ENCODE measurements around the gene NME3.

The NME3 gene

DNA sequence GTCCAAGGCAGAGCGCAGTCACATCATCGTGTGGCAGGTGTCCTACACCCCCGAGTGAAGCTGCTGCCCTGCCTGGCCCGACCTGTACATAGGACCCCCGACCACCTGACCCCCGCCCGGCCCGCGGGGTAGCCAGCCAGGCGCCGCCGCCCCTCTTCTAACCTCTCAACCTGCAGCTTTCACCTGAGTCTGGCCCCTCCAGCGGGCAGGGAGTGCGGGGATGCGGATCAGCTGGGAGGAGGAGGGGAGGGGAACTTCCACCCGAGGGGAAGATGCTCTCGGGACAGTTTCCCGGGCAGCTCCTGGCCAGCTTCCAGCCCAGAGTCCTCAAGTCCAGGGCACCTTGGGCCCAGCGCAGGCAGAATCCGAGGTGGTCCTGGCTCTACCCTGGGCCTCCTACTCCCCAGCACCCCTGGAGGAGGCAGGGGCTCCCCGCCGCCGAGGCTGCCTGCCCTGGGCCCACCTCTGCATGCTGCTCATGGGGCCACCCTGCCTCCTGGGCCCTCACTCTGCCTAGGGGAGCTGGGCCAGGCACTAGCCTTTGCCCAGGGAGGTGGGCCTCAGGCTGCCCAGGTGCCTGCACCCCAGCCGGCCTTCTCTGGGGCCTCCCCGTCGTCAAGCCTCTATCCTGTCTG, 2.5 kb downstream of the NME3 start:
- no peak for DNase-seq (ENCODE audit: low spot score)

DNA sequence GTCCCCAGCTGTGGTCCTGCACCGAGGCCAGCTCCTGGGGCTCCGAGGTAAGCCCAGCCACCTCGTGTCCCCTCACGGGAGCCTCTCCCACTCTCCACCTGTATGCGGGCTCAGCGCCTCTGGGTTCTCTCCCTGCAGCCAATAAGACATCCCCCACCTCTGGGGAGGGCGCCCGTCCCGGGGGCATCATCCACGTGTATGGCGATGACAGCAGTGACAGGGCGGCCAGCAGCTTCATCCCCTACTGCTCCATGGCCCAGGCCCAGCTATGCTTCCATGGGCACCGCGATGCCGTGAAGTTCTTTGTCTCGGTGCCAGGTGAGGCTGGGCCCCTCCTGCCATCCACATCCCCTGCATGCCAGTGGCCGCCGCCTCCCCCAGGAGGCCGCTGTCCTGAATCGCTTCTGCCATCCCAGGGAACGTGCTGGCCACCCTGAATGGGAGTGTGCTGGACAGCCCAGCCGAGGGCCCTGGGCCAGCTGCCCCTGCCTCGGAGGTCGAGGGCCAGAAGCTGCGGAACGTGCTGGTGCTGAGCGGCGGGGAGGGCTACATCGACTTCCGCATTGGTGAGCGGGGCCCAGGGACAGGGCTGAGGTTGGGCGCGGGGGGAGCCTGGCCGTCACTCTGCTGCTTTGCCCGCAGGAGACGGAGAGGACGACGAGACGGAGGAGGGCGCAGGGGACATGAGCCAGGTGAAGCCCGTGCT, 3.1 kb downstream of the NME3 start:
- DNase-seq (ENCODE audit: low spot score): no peak

DNA sequence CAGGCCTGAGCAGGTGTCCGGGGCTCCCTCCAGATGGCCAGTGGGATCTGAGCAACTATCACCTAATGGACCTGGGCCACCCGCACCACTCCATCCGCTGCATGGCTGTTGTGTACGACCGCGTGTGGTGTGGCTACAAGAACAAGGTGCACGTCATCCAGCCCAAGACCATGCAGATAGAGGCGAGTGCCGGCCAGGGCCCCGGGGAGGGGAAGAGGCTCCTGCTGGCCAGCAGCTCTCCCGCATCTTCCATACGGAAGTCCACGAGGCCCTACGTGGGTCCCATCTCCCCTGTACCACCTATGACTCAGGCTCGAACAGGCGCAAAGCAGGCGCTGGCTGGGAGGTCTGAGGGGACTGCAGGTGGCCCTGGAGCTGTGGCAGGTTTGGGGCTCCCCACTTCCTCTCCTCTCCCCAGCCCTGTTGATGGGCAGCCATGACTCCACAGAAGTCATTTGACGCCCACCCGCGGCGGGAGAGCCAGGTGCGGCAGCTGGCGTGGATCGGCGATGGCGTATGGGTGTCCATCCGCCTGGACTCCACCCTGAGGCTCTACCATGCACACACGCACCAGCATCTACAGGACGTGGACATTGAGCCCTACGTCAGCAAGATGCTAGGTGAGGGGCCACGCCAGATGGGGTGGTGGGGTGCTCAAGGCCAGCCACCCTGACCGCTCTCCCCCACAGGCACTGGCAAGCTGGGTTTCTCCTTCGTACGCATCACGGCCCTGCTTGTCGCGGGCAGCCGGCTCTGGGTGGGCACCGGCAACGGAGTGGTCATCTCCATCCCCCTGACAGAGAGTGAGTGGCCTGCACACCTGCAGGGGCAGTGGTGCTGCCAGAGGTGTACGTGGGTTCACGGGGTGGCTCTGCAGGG, 4.0 kb downstream of the NME3 start:
- DNase-seq (ENCODE audit: low spot score): no peak

DNA sequence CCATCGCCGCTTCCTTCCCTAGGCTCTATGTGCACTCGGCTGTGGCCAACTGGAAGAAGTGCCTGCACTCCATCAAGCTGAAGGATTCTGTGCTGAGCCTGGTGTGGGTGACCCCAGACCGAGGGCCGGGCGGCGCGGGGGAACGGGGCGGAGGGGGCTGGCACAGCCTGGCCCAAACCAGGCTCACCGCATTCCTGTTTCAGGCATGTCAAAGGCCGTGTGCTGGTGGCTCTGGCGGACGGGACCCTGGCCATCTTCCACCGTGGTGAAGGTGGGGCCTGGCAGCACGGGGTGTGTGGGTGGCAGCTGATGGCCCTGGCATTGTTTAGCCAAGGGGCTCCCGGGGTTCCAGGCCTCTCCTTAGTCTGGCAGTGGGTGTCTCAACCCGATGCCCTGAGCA, 4.6 kb downstream of the NME3 start:
- DNase-seq (ENCODE audit: low spot score): no peak

DNA sequence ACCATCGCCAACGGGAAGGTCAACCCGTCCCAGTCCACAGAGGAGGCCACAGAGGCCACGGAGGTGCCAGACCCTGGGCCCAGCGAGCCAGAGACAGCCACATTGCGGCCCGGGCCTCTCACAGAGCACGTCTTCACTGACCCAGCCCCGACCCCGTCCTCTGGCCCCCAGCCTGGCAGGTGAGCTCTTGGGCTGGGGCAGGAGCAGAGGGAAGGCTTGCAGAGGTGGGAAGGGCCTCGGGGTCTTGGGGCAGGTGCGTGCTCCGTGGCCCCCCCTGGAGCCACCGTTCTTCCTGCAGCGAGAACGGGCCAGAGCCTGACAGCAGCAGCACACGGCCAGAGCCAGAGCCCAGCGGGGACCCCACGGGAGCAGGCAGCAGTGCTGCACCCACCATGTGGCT, 5.1 kb downstream of the NME3 start:
- DNase-seq (ENCODE audit: low spot score): no peak

DNA sequence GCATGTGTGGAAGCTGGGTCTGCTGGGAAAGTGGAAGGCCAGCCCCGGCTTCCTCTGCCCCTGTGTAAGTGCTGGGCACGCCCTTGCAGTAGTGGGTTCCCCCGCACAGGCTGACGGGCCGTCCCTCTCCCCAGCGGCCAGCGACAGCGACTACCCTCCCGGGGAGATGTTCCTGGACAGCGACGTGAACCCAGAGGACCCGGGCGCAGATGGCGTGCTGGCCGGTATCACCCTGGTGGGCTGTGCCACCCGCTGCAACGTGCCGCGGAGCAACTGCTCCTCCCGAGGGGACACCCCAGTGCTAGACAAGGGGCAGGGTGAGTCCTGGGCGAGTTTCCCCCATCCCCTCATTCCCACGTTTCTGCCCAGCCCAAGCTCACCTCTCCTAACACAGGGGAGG, 5.5 kb downstream of the NME3 start:
- no peak for DNase-seq (ENCODE audit: low spot score)

DNA sequence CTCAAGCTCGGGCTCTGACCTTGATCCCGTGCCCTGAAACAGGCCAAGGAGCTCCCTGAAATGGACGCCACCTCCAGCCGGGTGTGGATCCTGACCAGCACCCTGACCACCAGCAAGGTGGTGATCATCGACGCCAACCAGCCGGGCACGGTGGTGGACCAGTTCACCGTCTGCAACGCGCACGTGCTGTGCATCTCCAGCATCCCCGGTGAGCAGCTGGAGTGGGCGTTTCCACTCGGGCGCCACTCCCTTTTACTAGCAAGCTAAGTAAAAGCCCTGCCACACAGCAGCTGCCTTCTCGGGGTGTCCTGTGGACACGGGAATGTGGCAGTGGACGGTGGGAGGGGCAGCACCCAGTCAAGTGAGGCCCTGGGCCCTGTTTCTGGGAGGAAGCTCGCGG, 6.4 kb downstream of the NME3 start:
- no peak for DNase-seq (ENCODE audit: low spot score)

DNA sequence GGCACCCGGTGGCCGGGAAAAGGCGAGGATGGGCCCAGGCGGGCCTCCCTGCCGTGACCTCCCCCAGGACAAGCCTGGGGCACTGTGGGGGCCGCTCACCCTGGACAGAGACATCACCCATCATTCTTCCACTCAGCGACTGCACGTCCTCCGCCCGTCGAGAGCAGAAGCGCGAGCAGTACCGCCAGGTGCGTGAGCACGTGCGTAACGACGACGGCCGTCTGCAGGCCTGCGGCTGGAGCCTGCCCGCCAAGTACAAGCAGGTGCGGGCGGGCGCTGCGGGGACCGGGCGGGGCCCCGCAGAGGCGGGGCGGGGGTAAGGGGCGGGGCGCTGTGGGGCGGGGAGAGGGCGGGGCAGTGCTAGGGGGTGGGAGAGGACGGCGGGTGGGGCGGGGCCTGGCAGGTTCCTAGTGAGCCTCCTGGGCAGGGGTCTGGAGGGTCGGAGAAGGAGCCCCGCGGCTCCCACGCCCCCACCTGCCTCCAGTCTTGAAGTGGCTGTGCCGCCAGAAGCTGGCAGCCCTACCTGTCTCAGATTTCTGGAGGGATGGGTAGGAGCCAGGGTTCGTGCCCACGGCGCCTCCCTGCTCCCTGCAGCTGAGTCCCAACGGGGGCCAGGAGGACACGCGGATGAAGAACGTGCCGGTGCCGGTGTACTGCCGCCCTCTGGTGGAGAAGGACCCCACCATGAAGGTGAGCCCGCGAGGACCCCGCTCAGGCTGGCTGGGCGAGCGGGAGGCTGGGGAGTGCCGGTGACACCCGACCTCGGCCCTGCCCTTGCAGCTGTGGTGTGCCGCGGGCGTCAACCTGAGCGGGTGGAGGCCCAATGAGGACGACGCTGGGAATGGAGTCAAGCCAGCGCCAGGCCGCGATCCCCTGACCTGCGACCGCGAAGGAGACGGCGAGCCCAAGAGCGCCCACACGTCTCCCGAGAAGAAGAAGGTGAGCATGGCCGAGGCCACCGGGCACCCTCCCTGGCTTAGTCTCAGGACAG, 7.5 kb downstream of the NME3 start:
- no peak for DNase-seq (ENCODE audit: low spot score)

DNA sequence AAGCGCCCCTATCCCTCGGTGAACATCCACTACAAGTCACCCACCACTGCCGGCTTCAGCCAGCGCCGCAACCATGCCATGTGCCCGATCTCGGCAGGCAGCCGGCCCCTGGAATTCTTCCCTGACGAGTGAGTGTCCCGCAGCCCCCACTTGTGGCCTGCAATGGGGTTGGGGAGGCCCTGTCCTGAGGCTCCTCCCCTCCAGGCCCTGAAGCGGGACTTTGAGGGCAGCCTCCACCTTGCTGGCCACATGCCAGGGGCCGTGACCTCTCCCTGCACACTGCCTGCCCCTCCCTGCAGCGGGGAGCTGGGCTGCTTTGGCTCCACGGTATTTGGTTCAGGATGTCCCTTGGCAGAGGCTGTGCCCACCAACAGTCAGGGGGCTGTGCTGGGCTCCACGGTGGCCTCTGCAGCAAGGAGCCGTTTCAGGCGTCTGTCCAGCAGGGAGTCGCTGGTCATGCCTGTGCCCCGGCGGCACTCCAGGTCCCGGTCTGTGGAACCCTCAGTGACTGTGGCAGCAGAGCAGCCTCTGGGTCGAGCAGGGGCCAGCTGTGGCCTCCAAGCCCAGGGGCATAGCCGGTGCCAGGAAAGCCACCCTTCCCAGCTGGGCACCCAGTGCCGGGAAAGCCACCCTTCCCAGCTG, 8.3 kb downstream of the NME3 start:
- DNase-seq (ENCODE audit: low spot score): peak; percentile 10

DNA sequence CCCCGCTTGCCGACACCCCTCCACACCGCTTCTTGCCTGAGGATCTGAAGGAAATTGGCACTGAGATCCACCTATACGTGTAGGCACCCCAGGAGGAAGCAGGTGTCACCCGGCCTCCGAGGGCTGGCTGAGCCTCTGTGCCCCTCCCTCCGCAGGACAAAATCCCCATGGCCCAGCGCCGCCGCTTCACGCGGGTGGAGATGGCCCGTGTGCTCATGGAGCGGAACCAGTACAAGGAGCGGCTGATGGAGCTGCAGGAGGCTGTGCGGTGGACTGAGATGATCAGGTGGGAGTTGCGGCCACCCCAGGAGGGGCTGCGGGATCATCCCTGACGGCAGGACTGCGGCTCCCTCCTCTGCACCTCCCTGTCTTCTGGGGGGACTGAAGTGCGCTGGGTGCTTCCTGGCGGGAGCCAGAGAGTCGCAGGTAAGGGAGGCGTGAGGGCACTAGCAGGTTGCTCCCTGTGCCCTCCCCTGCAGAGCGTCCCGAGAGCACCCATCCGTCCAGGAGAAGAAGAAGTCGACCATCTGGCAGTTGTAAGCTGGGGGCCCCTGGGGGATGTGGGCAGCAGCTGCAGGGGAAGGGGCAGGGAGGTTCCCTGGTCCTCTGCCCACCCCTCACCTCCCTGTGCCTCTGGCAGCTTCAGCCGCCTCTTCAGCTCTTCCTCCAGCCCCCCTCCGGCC, 9.0 kb downstream of the NME3 start:
- no peak for DNase-seq (ENCODE audit: low spot score)

DNA sequence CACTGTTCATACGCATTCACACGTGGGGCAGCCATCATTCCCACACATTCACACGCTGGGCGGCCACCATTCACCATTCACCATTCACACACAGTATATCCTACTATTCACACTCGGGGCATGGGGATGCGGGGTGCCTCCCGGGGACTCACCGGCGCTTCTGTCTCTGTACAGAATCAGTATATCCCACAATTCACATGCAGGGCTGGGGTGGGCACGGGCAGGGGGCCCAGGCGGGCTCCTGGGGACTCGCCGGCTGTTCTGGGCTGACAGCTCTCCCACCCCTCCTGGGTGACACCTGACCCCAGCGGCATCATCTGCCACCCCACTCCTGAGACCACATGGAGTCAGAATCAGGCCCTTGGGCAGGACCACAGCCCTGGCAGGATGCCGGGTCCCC, 9.6 kb downstream of the NME3 start:
- no peak for DNase-seq (ENCODE audit: low spot score)

DNA sequence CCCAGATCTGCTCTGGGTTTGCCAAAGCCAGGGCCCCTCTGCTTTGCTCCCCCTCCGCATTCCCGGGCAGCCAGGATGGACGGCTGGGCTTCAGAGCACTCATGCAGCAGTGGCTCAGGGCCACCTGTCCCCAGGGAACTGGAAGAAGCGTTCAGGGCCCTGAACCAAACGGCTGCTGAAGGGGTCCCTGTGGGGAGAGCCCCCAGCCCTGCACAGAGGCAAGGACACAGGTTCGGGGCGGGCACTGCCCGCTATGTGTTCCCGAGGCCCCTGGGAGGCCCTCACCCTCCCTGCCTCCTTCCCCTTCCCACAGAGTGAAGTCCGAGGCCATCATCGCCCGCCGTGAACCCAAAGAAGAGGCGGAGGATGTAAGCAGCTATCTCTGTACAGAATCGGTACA, 10.4 kb downstream of the NME3 start:
- DNase-seq (ENCODE audit: low spot score): no peak

DNA sequence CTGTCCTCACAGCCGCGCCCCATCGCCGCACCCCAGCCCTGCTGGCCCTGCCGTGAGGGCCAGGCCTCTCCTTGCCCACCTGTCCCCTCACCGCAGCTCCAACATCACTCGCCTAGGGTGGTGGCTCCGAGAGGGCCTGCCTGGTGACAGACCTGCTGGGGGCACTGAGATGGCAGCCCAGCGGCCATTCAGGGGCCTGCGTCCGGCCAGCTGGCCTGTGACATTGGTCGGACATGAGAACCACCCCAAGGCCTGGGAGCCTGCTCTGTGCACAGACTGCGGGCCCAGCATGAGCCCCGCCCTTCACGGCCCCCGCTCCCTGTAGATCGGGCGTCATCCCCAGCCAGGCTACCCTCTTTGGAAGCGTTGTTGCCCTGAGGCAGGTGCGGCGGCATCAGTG, 11.8 kb downstream of the NME3 start:
- no peak for DNase-seq (ENCODE audit: low spot score)

DNA sequence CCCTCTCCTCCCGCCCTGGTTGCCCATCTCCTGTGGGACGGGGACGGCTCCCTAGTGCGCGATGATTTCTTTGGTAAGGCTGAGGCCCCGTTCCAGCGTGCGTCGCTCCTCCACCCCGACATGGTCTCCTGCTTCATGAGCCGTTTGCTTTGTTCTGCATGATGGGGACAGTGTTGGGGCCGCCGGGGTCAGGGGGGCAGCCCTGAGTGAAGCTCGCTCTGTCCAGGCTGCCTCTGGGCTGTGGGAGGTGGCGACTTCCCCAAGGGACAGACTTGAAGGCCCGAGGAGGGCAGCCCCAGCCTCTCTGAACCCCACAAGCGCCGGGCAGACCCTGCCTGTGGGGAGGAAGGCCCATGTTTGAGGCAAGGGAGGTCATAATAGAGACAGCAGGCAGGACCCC, 12.4 kb downstream of the NME3 start:
- no peak for DNase-seq (ENCODE audit: low spot score)

DNA sequence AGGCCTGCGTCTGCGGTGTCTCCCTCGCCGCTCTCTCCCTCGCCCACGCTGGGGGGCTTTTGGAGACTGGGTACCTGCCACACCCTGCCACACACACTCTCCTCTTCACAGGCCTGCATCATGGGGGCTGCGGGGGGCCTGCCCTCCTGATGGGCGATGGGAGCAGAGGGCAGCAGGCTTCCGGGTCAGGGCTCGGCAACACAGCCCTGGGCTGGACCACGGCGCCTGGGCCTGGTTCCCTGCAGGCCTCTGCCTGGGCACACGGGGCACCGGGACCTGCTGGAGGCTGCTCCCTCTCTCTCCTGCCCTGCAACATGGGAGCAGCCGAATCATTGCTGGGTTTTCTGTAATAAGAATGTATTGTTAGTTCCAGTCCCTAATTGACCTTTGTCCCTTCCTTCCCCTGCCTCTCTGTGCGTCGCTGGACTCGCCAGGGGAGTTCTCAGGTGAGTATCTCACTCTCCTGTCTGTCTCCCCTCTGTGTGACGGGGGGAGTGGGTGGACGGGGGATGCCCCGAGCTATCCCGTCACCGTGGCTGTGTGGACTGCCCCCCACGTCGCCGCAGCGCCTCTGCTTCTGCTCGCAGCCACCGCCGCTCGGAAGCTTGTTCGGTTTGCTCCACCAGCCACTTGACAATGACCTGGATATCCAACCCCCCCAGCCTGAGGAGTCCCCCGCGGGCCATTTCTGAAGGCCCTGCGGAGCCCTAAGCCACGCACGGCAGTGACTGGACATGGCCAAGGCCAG, 13.5 kb downstream of the NME3 start:
- DNase-seq (ENCODE audit: low spot score): no peak

DNA sequence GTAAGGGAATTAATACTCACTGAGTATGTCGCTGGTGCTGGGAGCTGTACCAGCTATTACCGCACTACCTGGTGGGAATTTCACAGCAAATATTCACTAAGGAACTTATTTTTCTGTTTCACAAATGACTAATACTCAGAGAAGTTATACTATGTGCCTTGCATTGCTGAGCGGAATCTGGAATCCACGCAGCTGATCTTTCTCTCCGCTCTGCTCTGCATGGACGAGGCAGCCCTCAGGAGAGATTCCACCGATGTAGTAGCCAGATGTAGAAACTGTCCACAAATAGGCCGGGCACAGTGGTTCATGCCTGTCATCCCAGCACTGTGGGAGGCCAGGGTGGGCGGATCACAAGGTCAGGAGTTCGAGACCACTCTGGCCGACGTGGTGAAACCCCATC, 17.1 kb downstream of the NME3 start:
- DNase-seq (ENCODE audit: low spot score): no peak

DNA sequence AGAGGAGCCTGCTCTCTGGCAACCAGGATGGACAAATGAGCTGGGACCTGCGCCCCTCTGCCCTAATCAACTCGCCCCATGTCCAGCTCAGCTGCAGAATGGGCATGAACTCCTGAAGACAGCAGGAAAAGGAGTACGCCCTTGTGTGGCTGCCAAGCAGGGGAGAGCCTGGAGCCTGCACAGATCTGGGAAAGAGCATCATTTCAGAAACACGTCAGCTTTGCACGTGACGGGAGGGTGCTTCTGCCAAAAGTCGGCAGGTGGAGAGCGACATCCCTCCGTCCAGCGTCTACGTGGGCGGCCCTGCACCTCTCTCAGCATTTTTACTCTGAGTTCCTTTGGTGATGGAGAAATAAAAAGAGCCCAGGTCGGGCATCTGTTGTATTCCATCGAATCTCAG, 18.5 kb downstream of the NME3 start:
- no peak for DNase-seq (ENCODE audit: low spot score)

DNA sequence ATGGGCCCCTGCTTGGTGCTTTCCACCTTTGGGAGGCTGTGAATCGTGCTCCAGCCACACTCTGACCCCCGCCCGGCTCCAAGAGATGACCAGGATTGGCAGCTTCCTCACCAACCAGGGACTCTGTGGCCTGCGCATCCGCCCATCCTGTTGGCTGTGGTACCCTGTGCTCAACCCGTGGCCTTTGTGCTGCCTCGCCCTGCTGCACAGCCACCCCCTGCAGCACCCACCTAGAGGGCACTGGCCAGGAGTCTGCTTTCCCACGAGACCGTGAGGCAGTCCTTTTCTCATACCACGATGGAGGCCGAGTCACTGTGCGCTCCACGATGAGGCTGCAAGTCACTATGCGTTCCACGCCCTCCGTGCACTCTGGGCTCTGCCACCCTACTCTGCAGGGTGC, 19.4 kb downstream of the NME3 start:
- no peak for DNase-seq (ENCODE audit: low spot score)

DNA sequence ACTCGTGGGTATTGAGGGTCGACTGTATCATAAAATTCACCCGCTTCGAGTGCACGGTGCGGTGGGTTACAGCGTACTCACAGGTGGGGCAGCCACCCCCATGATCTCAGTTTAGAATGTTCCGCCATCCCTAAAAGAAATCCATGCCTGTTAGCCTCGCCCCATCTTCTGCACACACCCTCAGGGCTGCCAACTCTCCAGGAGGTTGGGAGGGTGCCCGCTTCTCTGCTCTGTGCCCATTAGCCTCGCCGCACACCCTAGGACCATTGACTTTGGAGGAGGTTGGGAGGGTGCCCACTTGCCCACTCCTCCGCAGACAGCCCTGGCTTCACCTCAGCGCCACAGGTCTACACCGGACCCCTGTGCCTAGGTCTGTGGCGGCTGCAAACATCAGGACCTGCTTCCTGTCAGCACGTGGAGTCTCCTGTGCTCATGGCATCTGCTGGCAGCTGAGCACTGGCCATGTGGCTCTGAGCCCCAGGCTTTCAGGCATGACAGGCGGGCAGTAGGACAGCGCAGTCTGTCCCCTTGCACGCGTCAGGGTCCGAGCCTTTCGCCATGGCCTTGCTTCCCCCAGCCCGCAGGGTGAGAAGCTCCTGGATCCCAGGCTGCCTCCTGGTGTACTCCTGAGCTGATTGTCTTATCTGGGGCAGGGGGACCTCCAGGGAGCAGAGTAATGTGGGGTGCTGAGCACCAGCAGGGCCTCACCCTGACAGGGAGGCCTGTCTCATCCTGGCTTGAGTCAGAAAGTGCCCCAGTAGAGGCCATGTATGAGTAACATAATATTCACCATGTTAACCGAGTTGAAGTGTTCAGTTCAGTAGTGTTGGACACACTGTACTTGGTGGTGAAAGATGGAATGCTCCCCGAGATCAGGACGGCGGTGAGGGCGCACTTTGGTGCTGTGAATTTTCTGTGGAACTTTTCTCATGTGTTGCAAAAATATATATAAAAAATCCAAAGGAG, 21.9 kb downstream of the NME3 start:
- DNase-seq (ENCODE audit: low spot score): no peak
